ENCODE data around the gene AP2B1. TPM values are rescaled to one million over a fixed set of nuclear protein-coding genes. Genes with fewer than 3 reads are reported as not detected.

Gene AP2B1
- total and polyA plus RNA-seq, 9 of the 15 experiments (the other 6 are each of a cell fraction or from before 2014, with no cell fraction given) = 60.1 to 287 (median 105) TPM

DNA sequence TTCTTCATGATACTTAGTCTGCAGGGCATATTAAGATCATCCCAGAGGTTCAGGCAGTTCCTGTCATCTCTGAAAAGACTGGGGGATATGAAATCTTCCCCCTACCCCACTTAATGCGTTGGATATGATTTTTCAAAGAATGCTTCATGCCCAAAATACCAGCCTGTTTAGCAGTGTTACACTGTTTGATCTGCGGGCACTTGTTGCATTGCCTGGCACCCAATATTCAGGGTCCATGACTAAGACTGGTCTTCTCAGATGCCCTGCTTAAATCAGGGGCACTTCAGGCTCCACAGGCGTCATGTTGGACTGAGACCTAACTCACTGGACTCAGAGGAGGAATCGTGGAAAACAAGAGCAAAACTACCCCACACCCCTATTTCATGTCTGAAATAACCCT lies 137.9 kb downstream of the AP2B1 start (continued):
- TF ChIP-seq FOXK2 (conservative IDR thresholded peaks at IDR 0.05 in 1 of 2, IDR thresholded peaks at IDR 0.05 in 1 of 2; ENCODE audit: low read depth in 2 of 2) = no peak
- TF ChIP-seq ZNF699 (CRISPR knock-in tag; IDR thresholded peaks at IDR 0.05; ENCODE audit: insufficient replicate concordance) = no peak
- TF ChIP-seq KLF13 (tag; IDR thresholded peaks at IDR 0.05; ENCODE audit: borderline replicate concordance, low read depth) = no peak

DNA sequence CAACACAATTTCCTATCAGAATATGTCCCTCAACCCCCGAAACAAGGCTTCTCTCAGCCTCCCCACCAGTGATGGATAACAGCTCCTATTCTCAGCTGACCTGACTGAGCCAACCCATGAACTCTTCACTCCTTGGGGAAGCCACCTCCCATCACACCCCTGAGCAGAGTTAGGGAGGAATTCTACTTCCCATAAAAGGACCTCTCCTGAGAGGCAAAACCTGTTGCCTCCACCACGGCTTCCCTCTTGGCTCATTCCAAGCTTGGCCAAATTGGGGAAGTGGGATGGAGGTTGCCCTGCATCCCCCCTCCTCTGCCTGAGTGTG lies 138.6 kb downstream of the AP2B1 start:
- DNase-seq (ENCODE audit: extremely low read depth in 1 of 4, low spot score in 3 of 4) = no peak
- no peak for ATAC-seq
- no peaks in the 10 kb centered on the region for H3K27me3 ChIP-seq (ENCODE audit: control insufficient read depth in 2 of 2, insufficient read depth in 2 of 2, low read length in 2 of 2)
- no peak overlapping the region for H3K9ac ChIP-seq (ENCODE audit: insufficient read depth in 1 of 2, low read depth in 2 of 2, low read length in 2 of 2)
- ChIA-PET CTCF (ENCODE audit: low intra/inter-chr PET ratio) (no interaction called here), POLR2A (no interaction called here)
- no peaks in the 10 kb centered on the region; the same call in 1 of the 2 replicates for H4K20me1 ChIP-seq (replicated peaks; ENCODE audit: control insufficient read depth, insufficient read depth, low read length)
- no peaks in the 10 kb centered on the region for H3K4me1 ChIP-seq (replicated peaks in 1 of 2; ENCODE audit: control insufficient read depth in 2 of 2, insufficient read depth in 2 of 2, low read length in 2 of 2)
- H2AFZ ChIP-seq (ENCODE audit: low read depth, low read length) = no peak overlapping the region
- no peaks in the 10 kb centered on the region for H3K9me3 ChIP-seq (replicated peaks; ENCODE audit: control insufficient read depth, insufficient read depth, low read depth, low read length)
- no peak overlapping the region for H3K4me3 ChIP-seq
- intact Hi-C loops (cut with micrococcal nuclease) = no loop called here
- no peak overlapping the region for H3K27ac ChIP-seq (ENCODE audit: extremely low read depth, low read depth, low read length)
- no peaks in the 10 kb centered on the region for H3K79me2 ChIP-seq (ENCODE audit: control insufficient read depth, insufficient read depth, low read length)
- H3K9me1 ChIP-seq (ENCODE audit: control insufficient read depth, insufficient read depth, low read length) = no peaks in the 10 kb centered on the region
- 89% methylated on average over 2 of the region's 2 CpGs for WGBS (ENCODE audit: insufficient coverage, low coverage, missing lambda C conversion rate)
- TSS peak; percentile 40 for BruUV-seq (replicated peaks)
- no peak overlapping the region for H3K4me2 ChIP-seq (ENCODE audit: insufficient read depth, low read length)
- H3K36me3 ChIP-seq (ENCODE audit: control insufficient read depth, insufficient read depth, low read length) = peaks cover 66% of the 10 kb centered on the region
- in situ Hi-C loops (cut with MboI) = loop anchor here (25.0 kb wide), 1 partner anchor 1288 kb away; no protein-coding TSS in a partner anchor
- no peak for FAIRE-seq
- TF ChIP-seq KAT8 (IDR thresholded peaks at IDR 0.05; ENCODE audit: low read depth) (no peak), HMG20A (CRISPR knock-in tag; conservative IDR thresholded peaks at IDR 0.05) (no peak), U2AF2 (optimal IDR thresholded peaks at IDR 0.05; ENCODE audit: low read depth, low read length) (no peak), ZNF232 (CRISPR knock-in tag; IDR thresholded peaks at IDR 0.05) (no peak), PTRF (tag; IDR thresholded peaks at IDR 0.05) (no peak), CREBBP (IDR thresholded peaks at IDR 0.05; ENCODE audit: low read depth, low read length) (no peak), ZNF384 (IDR thresholded peaks at IDR 0.05; ENCODE audit: low read depth, low read length) (no peak), TAF9B (IDR thresholded peaks at IDR 0.05; ENCODE audit: partially characterized antibody) (no peak)
- TF ChIP-seq, protein P1, sequence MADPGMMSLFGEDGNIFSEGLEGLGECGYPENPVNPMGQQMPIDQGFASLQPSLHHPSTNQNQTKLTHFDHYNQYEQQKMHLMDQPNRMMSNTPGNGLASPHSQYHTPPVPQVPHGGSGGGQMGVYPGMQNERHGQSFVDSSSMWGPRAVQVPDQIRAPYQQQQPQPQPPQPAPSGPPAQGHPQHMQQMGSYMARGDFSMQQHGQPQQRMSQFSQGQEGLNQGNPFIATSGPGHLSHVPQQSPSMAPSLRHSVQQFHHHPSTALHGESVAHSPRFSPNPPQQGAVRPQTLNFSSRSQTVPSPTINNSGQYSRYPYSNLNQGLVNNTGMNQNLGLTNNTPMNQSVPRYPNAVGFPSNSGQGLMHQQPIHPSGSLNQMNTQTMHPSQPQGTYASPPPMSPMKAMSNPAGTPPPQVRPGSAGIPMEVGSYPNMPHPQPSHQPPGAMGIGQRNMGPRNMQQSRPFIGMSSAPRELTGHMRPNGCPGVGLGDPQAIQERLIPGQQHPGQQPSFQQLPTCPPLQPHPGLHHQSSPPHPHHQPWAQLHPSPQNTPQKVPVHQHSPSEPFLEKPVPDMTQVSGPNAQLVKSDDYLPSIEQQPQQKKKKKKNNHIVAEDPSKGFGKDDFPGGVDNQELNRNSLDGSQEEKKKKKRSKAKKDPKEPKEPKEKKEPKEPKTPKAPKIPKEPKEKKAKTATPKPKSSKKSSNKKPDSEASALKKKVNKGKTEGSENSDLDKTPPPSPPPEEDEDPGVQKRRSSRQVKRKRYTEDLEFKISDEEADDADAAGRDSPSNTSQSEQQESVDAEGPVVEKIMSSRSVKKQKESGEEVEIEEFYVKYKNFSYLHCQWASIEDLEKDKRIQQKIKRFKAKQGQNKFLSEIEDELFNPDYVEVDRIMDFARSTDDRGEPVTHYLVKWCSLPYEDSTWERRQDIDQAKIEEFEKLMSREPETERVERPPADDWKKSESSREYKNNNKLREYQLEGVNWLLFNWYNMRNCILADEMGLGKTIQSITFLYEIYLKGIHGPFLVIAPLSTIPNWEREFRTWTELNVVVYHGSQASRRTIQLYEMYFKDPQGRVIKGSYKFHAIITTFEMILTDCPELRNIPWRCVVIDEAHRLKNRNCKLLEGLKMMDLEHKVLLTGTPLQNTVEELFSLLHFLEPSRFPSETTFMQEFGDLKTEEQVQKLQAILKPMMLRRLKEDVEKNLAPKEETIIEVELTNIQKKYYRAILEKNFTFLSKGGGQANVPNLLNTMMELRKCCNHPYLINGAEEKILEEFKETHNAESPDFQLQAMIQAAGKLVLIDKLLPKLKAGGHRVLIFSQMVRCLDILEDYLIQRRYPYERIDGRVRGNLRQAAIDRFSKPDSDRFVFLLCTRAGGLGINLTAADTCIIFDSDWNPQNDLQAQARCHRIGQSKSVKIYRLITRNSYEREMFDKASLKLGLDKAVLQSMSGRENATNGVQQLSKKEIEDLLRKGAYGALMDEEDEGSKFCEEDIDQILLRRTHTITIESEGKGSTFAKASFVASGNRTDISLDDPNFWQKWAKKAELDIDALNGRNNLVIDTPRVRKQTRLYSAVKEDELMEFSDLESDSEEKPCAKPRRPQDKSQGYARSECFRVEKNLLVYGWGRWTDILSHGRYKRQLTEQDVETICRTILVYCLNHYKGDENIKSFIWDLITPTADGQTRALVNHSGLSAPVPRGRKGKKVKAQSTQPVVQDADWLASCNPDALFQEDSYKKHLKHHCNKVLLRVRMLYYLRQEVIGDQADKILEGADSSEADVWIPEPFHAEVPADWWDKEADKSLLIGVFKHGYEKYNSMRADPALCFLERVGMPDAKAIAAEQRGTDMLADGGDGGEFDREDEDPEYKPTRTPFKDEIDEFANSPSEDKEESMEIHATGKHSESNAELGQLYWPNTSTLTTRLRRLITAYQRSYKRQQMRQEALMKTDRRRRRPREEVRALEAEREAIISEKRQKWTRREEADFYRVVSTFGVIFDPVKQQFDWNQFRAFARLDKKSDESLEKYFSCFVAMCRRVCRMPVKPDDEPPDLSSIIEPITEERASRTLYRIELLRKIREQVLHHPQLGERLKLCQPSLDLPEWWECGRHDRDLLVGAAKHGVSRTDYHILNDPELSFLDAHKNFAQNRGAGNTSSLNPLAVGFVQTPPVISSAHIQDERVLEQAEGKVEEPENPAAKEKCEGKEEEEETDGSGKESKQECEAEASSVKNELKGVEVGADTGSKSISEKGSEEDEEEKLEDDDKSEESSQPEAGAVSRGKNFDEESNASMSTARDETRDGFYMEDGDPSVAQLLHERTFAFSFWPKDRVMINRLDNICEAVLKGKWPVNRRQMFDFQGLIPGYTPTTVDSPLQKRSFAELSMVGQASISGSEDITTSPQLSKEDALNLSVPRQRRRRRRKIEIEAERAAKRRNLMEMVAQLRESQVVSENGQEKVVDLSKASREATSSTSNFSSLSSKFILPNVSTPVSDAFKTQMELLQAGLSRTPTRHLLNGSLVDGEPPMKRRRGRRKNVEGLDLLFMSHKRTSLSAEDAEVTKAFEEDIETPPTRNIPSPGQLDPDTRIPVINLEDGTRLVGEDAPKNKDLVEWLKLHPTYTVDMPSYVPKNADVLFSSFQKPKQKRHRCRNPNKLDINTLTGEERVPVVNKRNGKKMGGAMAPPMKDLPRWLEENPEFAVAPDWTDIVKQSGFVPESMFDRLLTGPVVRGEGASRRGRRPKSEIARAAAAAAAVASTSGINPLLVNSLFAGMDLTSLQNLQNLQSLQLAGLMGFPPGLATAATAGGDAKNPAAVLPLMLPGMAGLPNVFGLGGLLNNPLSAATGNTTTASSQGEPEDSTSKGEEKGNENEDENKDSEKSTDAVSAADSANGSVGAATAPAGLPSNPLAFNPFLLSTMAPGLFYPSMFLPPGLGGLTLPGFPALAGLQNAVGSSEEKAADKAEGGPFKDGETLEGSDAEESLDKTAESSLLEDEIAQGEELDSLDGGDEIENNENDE (IDR thresholded peaks at IDR 0.05; ENCODE audit: low read depth, low read length) = no peak

Measured in K562 (cell line).